ENCODE data around the gene COL26A1.
"Not testable (repeated sequence)": the region's sequence is repeated elsewhere in the genome, so short reads cannot be mapped to it uniquely, and the experiment has no call there.

COL26A1 gene

DNA sequence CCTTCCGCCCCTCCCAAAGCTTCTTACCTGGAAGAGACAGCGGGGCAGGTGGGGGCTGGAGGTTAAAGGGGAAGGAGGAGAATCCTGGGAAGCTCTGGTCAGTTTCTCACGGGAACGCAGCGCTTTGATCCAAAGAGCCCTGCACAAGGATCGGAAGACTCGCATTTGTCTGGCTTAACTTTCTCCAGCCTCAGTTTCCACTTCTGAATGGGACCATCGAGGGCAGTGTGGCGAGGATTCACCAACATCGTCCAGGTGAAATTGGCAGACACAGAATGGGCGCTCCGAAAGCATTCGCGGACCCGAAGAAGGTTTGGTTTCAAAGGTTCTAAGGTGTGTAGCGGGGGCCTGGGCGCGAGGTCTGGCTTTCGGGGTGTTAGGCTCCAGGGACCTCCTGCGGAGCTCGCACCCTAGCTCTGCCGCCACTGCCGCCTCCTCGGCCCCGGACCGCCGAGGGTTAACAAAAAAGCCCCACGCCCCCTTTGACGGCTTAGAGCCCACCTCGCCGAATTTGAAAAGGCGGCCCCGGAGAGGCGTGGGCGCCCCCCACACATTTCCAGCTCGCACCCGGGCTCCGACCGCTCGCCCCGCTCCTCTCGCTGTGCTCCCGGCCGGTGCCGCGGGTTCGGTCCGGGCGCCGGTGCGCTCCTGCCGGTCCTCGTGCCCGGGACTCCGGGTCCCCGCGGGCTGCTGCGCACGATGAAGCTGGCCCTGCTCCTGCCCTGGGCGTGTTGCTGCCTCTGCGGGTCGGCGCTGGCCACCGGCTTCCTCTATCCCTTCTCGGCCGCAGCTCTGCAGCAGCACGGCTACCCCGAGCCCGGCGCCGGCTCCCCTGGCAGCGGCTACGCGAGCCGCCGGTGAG lies at the start of gene COL26A1:
Gene COL26A1 (plus strand): TSS at position 542 of the 862 bp plus-strand sequence. CDS start 158 bp downstream, at position 700.
- peak; percentile 10 for DNase-seq

DNA sequence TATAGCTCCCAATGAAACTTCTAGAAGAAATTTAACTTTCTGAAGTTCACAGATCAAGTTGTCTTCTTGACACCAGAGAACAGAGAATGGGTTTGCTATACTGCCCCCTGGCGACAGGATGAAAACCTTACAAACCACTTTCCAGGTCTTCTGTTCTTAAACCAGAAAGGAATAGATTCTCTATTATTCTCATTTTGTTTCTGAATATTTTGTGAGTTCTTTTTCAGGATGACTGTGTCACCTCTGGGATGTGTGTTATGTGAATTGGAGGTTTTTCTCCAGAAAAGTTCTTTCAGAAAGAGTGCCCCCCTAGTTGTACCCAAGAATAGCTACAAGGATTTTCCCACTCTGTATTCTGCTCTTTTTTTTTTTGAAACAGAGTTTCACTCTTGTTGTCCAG lies 47.3 kb upstream of the COL26A1 start:
- no peak for DNase-seq

DNA sequence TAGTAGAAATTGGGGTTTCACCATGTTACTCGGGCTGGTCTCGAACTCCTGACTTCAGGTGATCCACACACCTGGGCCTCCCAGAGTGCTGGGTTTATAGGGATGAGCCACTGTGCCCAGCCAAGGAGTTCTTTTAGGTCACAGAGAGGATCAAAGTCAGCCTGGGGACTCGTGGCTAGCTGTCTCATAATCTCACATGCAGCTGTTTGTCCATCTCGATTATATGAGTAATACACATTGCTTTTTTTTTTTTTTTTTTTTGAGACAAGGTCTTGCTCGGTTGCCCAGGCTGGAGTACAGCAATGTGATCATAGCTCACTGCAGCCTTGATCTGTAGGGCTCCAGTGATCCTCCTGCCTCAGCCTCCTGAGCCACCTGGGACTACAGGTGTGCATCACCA lies 43.3 kb upstream of the COL26A1 start:
- no peak for DNase-seq

GRCh38 chr7:101321491-101322401 lies 40.9 kb upstream of the COL26A1 start, which contains the start of gene IFT22:
IFT22 (minus strand) TSS chr7:101321812; CDS start chr7:101321709, 103 bp downstream.
- DNase-seq, result peak; percentile 95

- no peak for DNase-seq
Measured at GRCh38 chr7:101328159-101328558, 34.5 kb upstream of the COL26A1 start.

- no peak for DNase-seq
Measured at GRCh38 chr7:101330011-101330484, 32.6 kb upstream of the COL26A1 start.

DNA sequence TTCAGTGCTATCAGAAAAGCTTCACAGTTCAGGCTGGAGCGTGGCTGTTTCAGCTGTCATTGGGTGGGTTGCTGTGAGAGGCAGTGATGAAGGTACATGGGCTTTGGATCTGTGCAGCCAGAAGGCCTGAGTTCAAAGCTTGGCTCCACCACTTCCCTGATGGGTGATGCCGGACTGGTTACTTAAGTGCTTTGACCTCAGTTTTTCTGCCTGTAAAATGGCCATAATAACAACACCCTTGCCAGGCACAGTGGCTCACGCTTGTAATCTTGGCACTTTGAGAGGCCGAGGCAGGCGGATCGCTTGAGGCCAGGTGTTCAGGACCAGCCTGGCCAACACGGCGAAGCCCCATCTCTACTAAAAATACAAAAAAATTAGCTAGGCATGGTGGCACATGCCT lies 30.6 kb upstream of the COL26A1 start:
- DNase-seq, result no peak

DNA sequence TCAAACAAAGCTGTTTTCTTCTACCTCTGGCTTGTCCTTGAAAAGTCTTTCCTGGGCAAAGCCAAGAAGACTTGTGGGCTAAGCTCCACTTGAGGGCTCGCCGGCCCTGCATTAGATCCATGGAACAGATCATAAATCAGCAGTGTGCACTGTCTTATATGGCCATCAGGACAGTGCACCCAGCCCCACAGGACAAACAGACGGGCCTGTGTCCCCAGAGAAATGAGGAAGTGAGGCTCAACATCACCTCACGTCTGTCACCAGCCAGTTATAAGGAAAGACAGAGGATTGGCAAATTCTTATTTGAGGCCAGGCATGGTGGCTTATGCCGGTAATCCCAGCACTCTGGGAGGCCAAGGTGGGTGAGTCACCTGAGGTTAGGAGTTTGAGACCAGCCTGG lies 28.8 kb upstream of the COL26A1 start:
- no peak for DNase-seq

DNA sequence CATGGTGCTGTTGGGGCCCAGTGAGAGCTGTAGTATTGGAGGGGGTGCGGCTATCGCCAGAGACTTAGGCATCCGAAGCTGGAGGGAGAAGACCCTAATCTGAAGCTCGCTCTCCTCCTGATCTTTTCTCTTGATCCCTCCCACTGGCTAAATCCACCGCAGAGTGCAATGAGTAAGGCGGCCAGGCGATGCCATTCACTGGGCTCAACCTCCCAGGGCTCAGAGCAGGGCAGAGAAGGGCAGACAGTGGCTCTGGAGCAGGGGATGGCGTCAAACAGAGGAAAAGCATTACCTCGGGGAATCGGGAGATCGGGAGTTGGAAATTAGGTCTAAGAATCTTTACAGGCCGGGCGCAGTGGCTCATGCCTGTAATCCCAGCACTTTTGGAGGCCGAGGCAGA lies 22.3 kb upstream of the COL26A1 start:
- no peak for DNase-seq

DNA sequence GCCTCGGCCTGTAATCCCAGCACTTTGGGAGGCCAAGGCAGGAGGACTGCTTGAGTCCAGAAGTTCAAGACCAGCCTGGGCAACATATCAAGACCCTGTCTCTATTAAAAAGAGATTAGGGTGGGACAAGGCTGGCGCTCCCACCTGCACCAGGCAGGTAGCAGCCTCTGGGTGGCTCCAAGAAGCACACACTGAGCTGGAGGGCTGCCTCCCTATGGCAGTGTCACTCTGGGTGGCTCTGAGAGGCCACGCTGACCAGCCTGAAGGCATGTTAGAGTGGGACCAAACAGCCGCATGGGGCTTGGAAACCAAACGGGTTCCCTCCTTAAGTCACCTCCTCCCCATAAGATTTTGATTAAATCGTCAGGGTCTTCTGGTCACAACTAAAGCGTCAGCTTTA lies 19.8 kb upstream of the COL26A1 start:
- DNase-seq, result no peak

DNA sequence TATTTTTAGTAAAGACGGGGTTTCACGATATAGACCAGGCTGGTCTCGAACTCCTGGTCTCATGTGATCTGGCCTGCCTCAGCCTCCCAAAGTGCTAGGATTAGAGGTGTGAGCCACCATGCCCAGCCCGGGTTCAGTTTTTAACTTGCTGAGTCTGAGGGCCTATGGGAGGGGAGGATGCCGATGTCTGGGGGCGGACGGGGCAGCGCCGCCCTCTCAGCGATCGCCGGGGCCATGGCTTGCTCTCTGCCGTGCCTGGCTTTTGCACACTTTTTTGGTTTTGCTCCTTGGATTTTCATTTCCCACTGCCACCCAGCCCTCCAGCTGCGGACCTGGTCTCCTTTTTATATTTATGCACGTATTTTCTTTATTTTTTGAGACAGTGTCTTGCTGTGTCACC lies 15.2 kb upstream of the COL26A1 start:
- no peak for DNase-seq

GRCh38 chr7:101348456-101349067 lies 14.1 kb upstream of the COL26A1 start:
- not testable (repeated sequence) for DNase-seq

- not testable (repeated sequence) for DNase-seq
Measured at GRCh38 chr7:101349300-101349699, 13.4 kb upstream of the COL26A1 start.

DNA sequence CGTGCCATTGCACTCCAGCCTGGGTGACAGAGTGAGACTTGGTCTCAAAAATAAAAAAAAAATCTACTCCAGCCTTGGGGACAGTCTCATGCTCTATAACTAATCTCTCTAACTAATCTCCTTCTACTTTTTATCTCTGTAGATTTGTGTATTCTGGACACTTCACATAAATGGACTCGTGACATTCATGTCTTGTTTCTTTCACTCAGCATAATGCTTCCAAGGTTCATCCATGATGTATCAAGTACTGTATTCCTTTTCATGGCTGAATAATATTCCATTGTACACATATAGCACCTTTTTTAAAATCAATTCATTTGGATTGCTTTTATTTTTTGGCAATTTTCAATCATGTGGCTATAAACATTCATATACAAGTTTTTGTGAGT lies 9.8 kb upstream of the COL26A1 start:
- DNase-seq, result no peak

- no peak for DNase-seq
Measured at GRCh38 chr7:101357433-101357832, 5.2 kb upstream of the COL26A1 start.

DNA sequence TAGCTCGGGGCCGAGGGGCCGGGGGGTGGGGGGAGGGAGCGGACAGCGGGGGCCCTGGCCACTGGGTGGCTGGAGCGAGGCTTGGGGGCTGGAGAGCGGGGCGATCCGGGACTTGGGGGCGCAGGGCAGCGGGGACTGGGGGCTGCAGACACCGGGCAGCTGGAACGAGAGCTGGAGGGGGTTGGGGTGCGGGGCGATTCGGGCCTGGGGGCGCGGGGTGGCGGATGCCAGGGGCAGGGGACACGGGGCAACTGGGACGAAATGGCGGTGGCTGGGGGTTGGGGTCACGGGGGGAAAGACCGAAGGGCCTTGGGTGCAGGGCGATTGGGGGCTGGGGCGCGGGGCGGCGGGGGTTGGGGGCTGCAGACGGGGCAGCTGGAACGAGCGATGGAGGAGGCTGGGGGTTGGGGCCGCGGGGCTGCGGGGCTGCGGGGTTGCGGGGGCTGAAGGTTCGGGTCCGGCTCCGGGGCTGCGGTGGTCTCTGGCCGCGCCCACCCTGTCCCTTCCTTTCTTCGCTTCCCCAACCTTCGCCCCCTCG lies 590 bp downstream of the COL26A1 start:
- DNase-seq, result no peak

DNA sequence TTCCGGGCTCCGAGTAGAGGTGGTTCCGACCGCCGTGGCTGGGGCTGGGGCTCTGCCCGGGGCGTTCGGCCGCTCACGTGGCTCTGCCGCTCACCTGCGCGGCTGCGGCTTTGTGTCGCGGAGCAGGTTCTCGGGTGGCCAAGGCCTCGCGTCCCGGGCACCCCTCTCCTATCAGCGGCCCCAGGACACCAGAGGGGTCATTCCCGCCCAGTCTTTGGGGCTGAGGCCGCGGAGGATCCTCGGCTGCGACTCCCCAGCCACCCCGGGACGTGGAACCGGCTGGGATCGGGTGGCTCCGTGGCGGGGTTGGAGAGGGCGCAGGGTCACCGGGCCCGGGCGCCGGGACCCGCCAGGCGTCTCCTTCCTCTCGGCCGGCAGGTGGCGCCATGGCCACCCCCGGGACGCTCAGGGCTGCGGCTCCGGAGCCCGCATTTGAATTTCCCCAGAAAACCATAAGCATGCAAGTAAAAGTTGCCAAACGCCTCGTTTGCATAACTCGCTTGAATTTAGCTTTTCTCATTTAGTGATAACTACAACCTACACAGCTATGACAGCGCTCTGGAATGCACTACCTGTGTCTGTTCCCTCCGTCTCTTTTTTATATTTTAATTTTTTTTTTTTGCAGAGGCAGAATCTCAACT lies 1.2 kb downstream of the COL26A1 start:
- peak; percentile 51 for DNase-seq

DNA sequence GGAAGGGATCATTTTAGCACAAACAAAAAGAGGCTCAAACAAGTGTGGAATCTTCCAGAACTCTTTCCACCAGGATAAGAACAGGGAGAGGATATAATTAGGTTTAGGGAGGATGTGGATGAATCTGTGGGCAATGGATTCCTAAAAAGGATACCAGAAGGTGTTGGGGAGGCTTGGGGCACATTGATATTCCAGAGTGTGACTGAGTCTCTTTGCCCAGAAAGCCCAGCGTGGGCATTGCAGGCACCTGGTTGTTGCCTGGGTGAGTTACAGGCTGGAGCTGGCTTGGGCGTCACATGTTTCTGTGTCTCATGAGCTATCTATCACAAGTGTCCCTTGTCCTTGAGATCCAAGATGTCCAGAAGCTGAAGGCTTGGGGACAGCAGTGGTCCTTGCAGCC lies 3.3 kb downstream of the COL26A1 start:
- no peak for DNase-seq

GRCh38 chr7:101367676-101368075 lies 5.0 kb downstream of the COL26A1 start:
- DNase-seq, result no peak

DNA sequence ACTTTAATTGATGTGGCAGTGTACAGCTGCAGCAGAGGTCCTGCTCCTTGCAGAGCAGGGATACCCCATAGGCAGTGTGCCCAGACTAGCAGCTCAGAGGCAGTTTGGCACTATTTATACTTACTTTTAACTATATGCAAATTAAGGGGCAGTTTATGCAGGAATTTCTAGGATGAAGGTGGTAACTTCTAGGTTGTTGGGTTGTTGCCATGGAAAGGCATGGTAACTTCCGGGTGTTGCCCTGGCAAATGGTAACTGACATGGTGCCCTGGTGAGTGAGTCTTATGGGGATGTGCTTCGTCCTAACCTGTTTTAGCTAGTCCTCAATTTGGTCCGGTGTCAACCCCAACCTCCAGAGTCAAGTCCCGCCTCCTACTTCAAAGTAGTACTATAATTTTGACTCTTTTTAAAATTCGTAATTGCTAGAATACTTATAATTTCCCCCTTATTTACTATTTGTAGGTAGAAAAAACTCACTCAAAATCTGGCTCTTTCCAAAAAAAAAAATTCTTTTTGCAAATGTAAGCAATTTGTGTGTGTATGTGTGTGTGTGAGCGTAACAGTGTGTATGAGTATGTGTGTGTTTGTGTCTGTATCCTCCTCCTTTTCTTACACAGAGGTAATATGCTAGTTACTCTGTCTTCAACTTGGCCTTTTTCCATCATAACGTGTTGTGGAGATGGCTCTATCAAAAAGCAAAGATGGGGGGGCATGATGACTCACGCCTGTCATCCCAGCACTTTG lies 5.9 kb downstream of the COL26A1 start:
- DNase-seq, result no peak

- no peak for DNase-seq
Measured at GRCh38 chr7:101370836-101371235, 8.2 kb downstream of the COL26A1 start.

Measured in NCI-H2171 (cell line).